ENCODE results near the gene SLC16A7. TPM values are rescaled to one million over a fixed set of nuclear protein-coding genes. Genes with fewer than 3 reads are reported as not detected.

SLC16A7 gene
- total and polyA plus RNA-seq, 2 of the 8 experiments (the other 6 are each of a cell fraction or from before 2014, with no cell fraction given), result 0.74 to 4.3 TPM

GRCh38 chr12:59695379-59695778 lies 99.5 kb downstream of the SLC16A7 start:
- 89% methylated on average over 1 of the region's 1 CpG; no CpG with 5 or more reads in 1 of the 2 experiments for WGBS, 2 experiments (ENCODE audit: extremely low coverage in 1 of 2, insufficient coverage in 1 of 2, insufficient read length in 1 of 2, insufficient replicate concordance in 2 of 2, low coverage in 1 of 2, low lambda C conversion rate in 2 of 2, missing lambda C conversion rate in 1 of 2)
- no peak overlapping the region for H4K8ac ChIP-seq (ENCODE audit: extremely low read depth, insufficient read depth, low read length)
- H2AK5ac ChIP-seq (ENCODE audit: low read depth, low read length), result no peak overlapping the region
- no peak for FAIRE-seq
- no peaks in the 10 kb centered on the region for H3K79me2 ChIP-seq (ENCODE audit: control insufficient read depth in 1 of 2, insufficient read depth in 2 of 2, low read length in 2 of 2)
- H2AFZ ChIP-seq (ENCODE audit: low read length), result no peak overlapping the region
- no peak overlapping the region for H3K14ac ChIP-seq (ENCODE audit: insufficient read length)
- CTCF ChIA-PET (ENCODE audit: partially characterized antibody), result no interaction called here
- no peak overlapping the region for H2BK120ac ChIP-seq (replicated peaks; ENCODE audit: low read depth, low read length)
- no peaks in the 10 kb centered on the region for H3K36me3 ChIP-seq (ENCODE audit: control insufficient read depth in 2 of 4, insufficient read depth in 4 of 4, low read length in 3 of 4)
- H3K9me3 ChIP-seq (ENCODE audit: insufficient read depth in 2 of 2, low read depth in 1 of 2, low read length in 1 of 2), result no peaks in the 10 kb centered on the region
- H3K4me2 ChIP-seq (ENCODE audit: insufficient read depth in 1 of 2, low read depth in 2 of 2, low read length in 2 of 2), result no peak overlapping the region
- H3K9ac ChIP-seq (replicated peaks in 1 of 4; ENCODE audit: extremely low read depth in 1 of 4, low read depth in 3 of 4, low read length in 3 of 4), result no peak overlapping the region
- H3K4ac ChIP-seq (replicated peaks; ENCODE audit: insufficient read length, low read depth, low read length), result no peak overlapping the region
- POLR2A ChIA-PET (ENCODE audit: partially characterized antibody), result no interaction called here
- H3K4me3 ChIP-seq (ENCODE audit: extremely low read depth in 1 of 4, insufficient read depth in 2 of 4, low read depth in 3 of 4, low read length in 4 of 4), result no peak overlapping the region
- no peak overlapping the region for H2BK20ac ChIP-seq (ENCODE audit: low read length)
- H3K79me1 ChIP-seq (ENCODE audit: low read depth, low read length), result no peaks in the 10 kb centered on the region
- no peaks in the 10 kb centered on the region for H3K27me3 ChIP-seq (replicated peaks in 1 of 4; ENCODE audit: control insufficient read depth in 3 of 4, extremely low read depth in 1 of 4, insufficient read depth in 3 of 4, low read length in 3 of 4)
- no peaks in the 10 kb centered on the region for H3K4me1 ChIP-seq (replicated peaks in 1 of 4; ENCODE audit: control insufficient read depth in 3 of 4, insufficient read depth in 4 of 4, low read length in 3 of 4)
- no peak for DNase-seq (ENCODE audit: low read depth in 1 of 2, low spot score in 2 of 2)
- no peak overlapping the region for H2BK15ac ChIP-seq (ENCODE audit: low read length)
- H3K27ac ChIP-seq (ENCODE audit: low read depth, low read length), result no peak overlapping the region
- no peak overlapping the region for H4K5ac ChIP-seq (ENCODE audit: insufficient read length, low read depth, low read length)
- H4K91ac ChIP-seq (replicated peaks; ENCODE audit: insufficient read length, low read length), result no peak overlapping the region
- no peak overlapping the region for H2BK5ac ChIP-seq (ENCODE audit: low read depth, low read length)
- no peak overlapping the region for H3K56ac ChIP-seq (replicated peaks; ENCODE audit: insufficient read length, low read depth, low read length)
- no peaks in the 10 kb centered on the region for H3K23me2 ChIP-seq (ENCODE audit: low read depth, low read length)
- H3K23ac ChIP-seq (ENCODE audit: insufficient read length), result no peak overlapping the region
- H4K20me1 ChIP-seq (replicated peaks in 1 of 2; ENCODE audit: control insufficient read depth in 1 of 2, insufficient read depth in 2 of 2, low read length in 2 of 2), result peaks cover 0 to 2% of the 10 kb centered on the region in 2 experiments
- H3K18ac ChIP-seq (ENCODE audit: extremely low read depth, low read length), result no peak overlapping the region
- no peak overlapping the region for H2BK12ac ChIP-seq (ENCODE audit: low read depth, low read length)
- TF ChIP-seq ZNF274 (IDR thresholded peaks at IDR 0.05; ENCODE audit: borderline replicate concordance, extremely low read depth, low read length) (no peak), SIN3A (conservative IDR thresholded peaks at IDR 0.05 in 1 of 2, IDR thresholded peaks at IDR 0.05 in 1 of 2; ENCODE audit: low read depth in 1 of 2, low read length in 2 of 2) (no peak), CBX8 (IDR thresholded peaks at IDR 0.05; ENCODE audit: borderline replicate concordance, low read depth, low read length) (no peak), POLR2A (IDR thresholded peaks at IDR 0.05; ENCODE audit: control extremely low read depth in 1 of 2, low read depth in 2 of 2, low read length in 2 of 2) (no peak), KDM5A (IDR thresholded peaks at IDR 0.05; ENCODE audit: low read length) (no peak), RXRA (IDR thresholded peaks at IDR 0.05; ENCODE audit: insufficient read depth, low read depth, low read length) (no peak), BACH1 (IDR thresholded peaks at IDR 0.05; ENCODE audit: low read length) (no peak)

All from H1 (cell line).